Memory B cell (primary cell): ENCODE data around the gene PLEKHM2.

ENCODE experiments used
- ATAC-seq: fragments of 150-1000 bp; cut with Tn5 transposase; 2 replicates; pipeline ENCODE4 v1.10.0; 2021; ENCODE audit warnings: low read depth, mild to moderate bottlenecking, moderate library complexity
- DNase-seq, 2 donors: peaks; one replicate each; pipeline ENCODE4 v3.0.0; 2022; ENCODE audit warnings: low spot score in 2 of 2
- H3K27ac Mint-ChIP-seq: one replicate; pipeline ENCODE4 v1.8.0; 2022; ENCODE audit warnings: mild to moderate bottlenecking, moderate library complexity, mixed read lengths
- H3K27me3 Mint-ChIP-seq: one replicate; pipeline ENCODE4 v1.8.0; 2022; ENCODE audit warnings: mixed read lengths
- H3K36me3 Mint-ChIP-seq: one replicate; pipeline ENCODE4 v1.8.0; 2022; ENCODE audit warnings: mild to moderate bottlenecking, mixed read lengths
- H3K4me1 Mint-ChIP-seq: one replicate; pipeline ENCODE4 v1.8.0; 2022; ENCODE audit warnings: mixed read lengths
- H3K4me3 Mint-ChIP-seq: one replicate; pipeline ENCODE4 v1.8.0; 2022; ENCODE audit warnings: mild to moderate bottlenecking, moderate library complexity, mixed read lengths
- H3K9me3 Mint-ChIP-seq: one replicate; pipeline ENCODE4 v1.8.0; 2022; ENCODE audit warnings: mixed read lengths

PLEKHM2 gene

DNA sequence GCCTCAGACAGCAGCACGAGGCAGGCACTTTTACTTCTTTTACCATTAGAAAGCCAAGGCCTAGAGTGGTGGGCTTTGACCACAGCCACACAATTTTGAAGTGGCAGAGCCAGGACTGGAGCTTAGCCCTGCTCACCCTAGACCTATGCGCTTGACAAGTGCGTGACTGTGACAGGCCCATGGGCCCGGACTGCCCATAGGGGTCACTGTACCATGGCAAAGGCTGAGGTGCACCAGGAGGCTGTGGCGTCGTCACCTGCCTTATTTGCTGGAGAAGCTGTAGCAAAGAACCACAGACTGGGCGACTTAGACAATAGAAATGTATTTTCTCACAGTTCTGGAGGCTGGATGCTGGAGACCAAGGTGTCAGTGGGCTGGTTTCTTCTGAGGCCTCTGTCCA lies 55.6 kb downstream of the PLEKHM2 start:
- no peaks in the 10 kb centered on the region for H3K9me3 Mint-ChIP-seq
- no peak for DNase-seq
- ATAC-seq = no peak
- peaks cover 5% of the 10 kb centered on the region for H3K4me1 Mint-ChIP-seq
- no peak overlapping the region for H3K4me3 Mint-ChIP-seq
- H3K27ac Mint-ChIP-seq = no peak overlapping the region
- H3K36me3 Mint-ChIP-seq = no peaks in the 10 kb centered on the region
- H3K27me3 Mint-ChIP-seq = peaks cover 5% of the 10 kb centered on the region

DNA sequence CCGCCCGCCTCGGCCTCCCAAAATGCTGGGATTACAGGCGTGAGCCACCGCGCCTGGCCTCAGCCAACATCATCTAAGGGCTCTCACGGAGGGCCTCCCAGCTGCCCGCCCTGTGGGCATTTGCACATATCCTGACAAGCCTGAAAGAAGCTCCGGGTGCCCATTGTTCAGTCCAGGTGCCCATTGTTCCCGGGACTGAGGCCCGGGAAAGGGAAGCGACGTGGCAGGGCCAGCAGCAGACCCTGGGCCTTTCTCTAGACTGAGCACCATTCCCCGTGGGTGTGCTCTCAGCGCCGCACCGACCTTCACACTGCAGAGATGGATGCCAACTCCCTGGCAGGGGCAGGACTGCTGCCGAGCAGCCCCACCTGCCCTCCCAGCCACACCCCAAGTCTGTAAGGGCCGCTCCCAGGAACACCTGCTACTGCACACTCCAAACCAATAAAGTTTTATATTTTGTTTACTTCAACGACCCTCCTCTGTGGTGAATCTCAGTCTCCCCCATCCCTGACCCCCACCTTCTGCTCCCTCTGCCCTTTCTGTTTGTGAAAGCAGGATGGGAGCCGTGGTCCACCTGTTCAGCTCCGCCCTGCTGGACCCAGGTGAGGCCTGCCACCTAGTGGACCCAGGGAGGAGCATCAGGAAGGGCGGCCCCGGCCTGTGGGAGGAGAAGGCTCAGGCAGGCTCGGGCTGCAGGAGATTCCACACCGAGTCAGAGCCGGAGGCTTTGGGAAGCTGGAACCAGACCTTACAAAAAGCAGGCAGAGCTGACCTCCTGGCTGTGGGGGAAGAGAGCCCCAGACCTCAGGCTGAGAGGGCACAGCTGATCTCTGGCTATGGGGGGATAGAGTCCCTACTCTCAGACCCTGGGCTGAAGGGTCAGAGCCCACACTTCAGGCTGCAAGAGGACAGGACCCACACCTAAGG lies 57.1 kb downstream of the PLEKHM2 start:
- H3K9me3 Mint-ChIP-seq = no peaks in the 10 kb centered on the region

DNA sequence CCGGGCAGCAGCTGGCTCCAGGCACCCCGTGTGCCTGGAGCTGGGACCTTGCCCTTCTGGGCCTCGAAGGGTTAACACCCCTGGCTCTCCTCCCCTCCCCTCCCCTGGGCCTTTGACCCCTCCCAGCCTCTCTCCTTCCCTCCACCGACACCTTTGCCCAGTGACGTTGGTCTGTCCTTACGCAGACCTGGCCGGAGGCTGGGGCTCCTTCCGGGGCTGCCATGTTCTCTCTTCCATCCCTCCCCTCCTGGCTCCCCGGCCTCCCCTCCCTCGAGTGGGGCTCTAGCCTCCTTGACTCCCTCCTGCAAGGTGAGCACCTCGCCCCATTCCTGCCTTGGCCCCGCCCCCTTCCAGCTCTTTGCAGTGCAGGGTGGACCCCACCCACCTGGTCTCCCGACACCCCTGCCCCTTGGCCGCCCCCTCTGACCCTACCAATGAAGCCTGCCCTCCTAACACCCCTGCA lies 58.2 kb downstream of the PLEKHM2 start, which contains the start of gene TMEM82:
Gene TMEM82, plus strand, starts transcription at position 161 of the 463 bp plus-strand sequence. Its CDS starts 61 bp downstream, at position 222.
- Mint-ChIP-seq H3K27ac (no peak within 1 kb of the TSS), H3K9me3 (no peaks in the 10 kb centered on the region), H3K4me3 (no peak within 1 kb of the TSS), H3K4me1 (peaks cover 5% of the 10 kb centered on the region), H3K27me3 (peaks cover 10% of the 10 kb centered on the region), H3K36me3 (no peaks in the 10 kb centered on the region)
- ATAC-seq (no peak), DNase-seq (no peak)

More for the DNA sequence above, 57.1 kb downstream of the PLEKHM2 start:
- DNase-seq (peak; percentile 62 to 75), ATAC-seq (peak; percentile 93)
- Mint-ChIP-seq H3K27me3 (peaks cover 7% of the 10 kb centered on the region), H3K4me3 (no peak overlapping the region), H3K27ac (peak overlapping the region; percentile 55), H3K4me1 (peaks cover 5% of the 10 kb centered on the region), H3K36me3 (no peaks in the 10 kb centered on the region)

DNA sequence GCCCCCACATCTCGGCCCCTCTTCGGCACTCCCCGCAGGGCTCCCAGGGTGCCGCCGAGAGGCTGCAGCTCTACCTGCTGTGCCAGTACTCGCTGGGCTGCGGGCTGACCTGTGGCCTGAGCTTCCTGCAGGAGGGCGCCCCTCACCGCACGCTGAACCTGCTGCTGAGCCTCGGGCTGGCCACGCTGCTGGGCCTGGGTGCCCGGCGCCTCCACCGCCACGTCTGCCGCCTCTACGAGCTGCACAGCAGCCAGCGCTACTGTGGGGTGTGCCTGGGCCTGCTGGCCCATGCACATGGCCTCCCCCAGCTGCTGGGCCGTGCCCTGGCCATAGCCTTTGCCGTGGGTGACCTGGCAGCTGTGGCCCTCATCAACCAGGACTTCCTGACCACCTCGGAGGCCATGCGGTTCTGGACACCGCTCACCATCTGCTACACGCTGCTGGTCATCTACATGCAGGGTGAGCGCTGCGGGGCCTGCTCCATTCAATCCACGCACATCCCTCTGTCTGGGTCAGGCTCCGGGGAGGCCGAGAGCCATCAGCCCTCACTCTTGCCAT lies 60.1 kb downstream of the PLEKHM2 start:
- no peak overlapping the region for H3K27ac Mint-ChIP-seq
- ATAC-seq (no peak), DNase-seq (no peak)
- no peak overlapping the region for H3K4me3 Mint-ChIP-seq
- H3K4me1 Mint-ChIP-seq = peaks cover 5% of the 10 kb centered on the region
- peaks cover 12% of the 10 kb centered on the region for H3K27me3 Mint-ChIP-seq
- no peaks in the 10 kb centered on the region for H3K36me3 Mint-ChIP-seq
- H3K9me3 Mint-ChIP-seq = no peaks in the 10 kb centered on the region

DNA sequence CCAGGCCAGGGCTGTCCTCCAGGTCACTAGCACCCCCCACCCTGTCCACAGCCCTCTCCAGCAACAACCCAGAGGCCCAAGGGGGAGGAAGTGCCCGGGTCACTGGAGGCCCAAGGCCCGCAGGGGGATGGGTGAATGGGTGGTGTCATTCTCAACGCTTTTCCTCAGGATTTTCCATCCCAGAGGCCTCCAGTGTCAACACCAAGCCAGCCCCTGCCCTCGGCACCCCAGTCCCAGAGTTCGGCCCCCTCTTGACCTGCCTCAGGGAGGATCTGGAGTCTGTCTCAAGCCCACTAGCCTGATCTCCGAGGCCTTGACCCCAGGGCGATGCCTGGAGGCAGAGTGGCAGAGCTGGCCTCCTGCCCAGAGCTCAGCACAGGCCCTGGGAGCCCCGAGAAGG lies 63.3 kb downstream of the PLEKHM2 start:
- no peak for ATAC-seq
- H3K9me3 Mint-ChIP-seq = no peaks in the 10 kb centered on the region
- no peaks in the 10 kb centered on the region for H3K4me1 Mint-ChIP-seq
- no peak overlapping the region for H3K4me3 Mint-ChIP-seq
- no peak overlapping the region for H3K27ac Mint-ChIP-seq
- H3K36me3 Mint-ChIP-seq = no peaks in the 10 kb centered on the region
- peaks cover 14% of the 10 kb centered on the region for H3K27me3 Mint-ChIP-seq
- DNase-seq = no peak

DNA sequence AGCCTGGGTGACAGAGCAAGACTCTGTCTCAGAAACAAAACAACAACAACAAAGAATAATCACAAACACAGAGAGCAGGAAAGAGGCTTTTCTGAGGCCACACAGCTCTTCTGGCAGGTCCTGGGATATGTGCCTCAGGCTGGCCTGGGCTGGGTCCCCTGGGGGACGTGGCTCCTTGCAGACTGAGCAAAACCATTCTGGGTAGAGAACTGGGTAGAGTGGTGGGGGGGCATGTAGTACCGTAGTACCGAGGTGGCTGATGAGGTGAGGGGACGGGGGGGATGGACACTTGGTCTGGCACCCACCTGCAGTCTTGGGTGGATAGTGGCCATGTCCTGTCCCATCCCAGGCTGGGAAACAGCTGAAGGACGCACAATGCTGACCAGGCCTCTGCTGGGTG lies 64.1 kb downstream of the PLEKHM2 start:
- H3K4me1 Mint-ChIP-seq = no peaks in the 10 kb centered on the region
- no peak overlapping the region for H3K4me3 Mint-ChIP-seq
- no peak for ATAC-seq

DNA sequence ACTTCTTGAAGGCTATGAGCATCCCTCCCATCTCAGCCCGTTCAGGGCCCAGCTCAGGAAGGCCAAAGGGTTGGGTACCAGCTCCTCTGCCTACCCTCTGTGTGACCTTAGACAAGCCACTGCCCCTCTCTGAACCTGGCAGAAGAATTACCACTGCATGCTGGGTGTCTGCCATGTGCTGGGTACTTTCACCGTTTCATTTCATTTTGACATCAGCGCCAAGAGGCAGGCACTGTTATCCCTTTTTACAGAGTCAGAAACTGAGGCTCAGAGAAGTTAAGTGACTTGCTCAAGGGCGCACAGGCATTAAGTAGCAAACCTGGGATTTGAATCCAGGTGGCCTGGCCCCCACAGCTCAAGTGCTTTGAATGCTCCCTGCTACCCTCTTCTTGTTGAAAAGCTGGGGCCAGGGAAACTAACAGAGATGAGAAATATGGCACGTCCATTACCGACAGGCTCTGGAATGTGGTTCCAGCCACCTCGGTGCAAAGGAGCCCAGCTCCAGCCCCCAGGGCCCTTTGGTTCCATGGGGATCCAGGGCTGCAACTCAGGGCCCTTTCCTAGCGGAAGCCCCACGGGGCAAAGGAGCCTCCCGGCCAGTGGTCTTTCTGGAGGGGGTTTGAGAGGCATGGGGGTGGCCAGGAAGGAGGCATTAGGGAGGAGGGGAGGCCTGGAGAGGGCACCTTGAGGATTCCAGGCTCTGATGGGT lies 64.7 kb downstream of the PLEKHM2 start:
- DNase-seq (no peak), ATAC-seq (no peak)
- Mint-ChIP-seq H3K27ac (no peak overlapping the region), H3K27me3 (peaks cover 18% of the 10 kb centered on the region), H3K4me3 (no peak overlapping the region), H3K4me1 (no peaks in the 10 kb centered on the region), H3K9me3 (no peaks in the 10 kb centered on the region), H3K36me3 (peaks cover 2% of the 10 kb centered on the region)

More for the DNA sequence above, 64.1 kb downstream of the PLEKHM2 start:
- Mint-ChIP-seq H3K27me3 (peaks cover 14% of the 10 kb centered on the region), H3K36me3 (no peaks in the 10 kb centered on the region), H3K9me3 (no peaks in the 10 kb centered on the region), H3K27ac (no peak overlapping the region)
- no peak for DNase-seq

DNA sequence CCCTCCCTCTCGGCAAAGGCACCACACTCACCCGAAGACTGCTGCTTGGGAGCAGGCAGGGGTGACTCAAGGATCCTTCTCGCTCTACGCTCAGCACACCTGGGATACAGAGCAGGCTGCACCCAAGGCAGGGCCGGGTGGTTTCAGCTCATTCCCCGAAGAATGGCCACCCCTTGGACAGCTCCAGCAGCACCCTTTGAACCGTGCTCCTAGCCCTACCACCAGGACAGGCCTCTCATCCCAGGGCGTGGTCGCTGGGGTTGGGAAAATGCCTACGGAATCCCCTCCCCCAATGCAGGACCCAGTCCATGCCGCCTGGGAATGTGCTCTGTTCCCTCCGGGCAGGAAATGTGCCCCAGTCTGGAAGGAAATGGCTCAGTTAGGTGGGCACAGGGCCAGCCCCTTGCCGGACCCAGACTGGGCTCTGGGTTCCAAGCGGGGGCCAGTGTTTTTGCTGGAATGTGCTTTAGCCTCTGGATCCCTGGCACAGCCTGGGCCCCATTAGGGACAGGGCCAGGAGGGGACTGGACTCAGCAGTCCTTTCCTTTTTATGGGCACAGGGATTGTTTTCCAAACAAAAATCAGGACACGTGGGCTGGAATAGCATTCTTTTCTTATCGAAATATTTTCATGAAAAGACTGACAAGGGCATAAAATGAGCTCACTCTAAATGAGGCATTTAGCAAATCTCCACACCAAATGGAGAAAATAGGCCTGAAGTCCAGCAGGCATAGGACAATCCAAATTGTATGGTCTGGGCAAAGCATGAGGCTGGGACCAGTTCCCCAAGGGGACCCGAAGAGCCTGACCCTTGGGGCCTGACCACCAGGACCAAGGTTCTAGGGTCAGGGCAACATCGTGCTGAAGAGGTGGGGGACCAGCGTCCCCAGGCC lies 65.5 kb downstream of the PLEKHM2 start:
- Mint-ChIP-seq H3K27ac (no peak overlapping the region), H3K4me3 (no peak overlapping the region), H3K27me3 (peaks cover 17% of the 10 kb centered on the region), H3K36me3 (peaks cover 2% of the 10 kb centered on the region), H3K9me3 (no peaks in the 10 kb centered on the region), H3K4me1 (no peaks in the 10 kb centered on the region)
- DNase-seq (no peak), ATAC-seq (no peak)

DNA sequence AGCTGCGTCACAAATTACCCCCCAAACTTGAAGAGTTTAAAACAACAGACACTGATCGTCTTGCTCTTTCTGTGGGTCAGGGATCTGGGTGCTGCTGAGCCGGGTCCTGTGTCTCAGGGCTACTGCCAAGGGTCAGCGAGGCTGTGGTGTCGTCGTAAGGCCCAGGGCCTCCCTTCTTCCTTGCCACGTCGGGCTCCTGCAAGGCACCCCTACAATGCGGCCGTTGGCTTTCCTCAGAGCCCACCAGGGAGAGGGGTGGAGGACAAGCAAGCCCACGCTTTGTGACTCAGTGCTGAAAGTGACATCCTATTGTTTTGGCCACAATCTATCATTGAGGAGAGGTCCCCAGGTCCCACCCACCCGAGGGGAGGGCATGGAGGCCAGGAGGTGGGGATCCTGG lies 66.8 kb downstream of the PLEKHM2 start:
- peaks cover 16% of the 10 kb centered on the region for H3K27me3 Mint-ChIP-seq
- no peaks in the 10 kb centered on the region for H3K4me1 Mint-ChIP-seq
- no peak overlapping the region for H3K27ac Mint-ChIP-seq
- peaks cover 2% of the 10 kb centered on the region for H3K36me3 Mint-ChIP-seq
- H3K4me3 Mint-ChIP-seq = no peak overlapping the region
- no peak for ATAC-seq
- H3K9me3 Mint-ChIP-seq = no peaks in the 10 kb centered on the region
- DNase-seq = no peak

DNA sequence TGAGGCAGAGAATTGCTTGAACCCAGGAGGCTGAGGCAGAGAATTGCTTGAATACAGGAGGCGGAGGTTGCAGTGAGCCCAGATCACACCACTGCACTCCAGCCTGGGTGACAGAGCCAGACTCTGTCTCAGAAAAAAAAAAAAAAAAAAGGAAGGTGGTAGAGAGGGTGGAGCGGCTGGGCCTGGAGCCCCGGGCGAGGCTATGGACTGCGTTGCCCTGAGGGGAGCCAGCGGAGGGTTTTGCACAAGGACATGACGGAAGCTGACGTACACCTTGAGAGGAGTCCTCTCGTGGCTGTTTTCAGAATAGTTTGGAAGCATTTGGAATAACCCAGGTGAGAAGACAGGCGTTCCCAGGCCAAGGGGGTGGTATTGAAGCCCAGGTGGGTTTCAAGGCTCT lies 67.6 kb downstream of the PLEKHM2 start:
- H3K4me3 Mint-ChIP-seq = no peak overlapping the region
- no peaks in the 10 kb centered on the region for H3K9me3 Mint-ChIP-seq
- peaks cover 6% of the 10 kb centered on the region for H3K4me1 Mint-ChIP-seq
- H3K27ac Mint-ChIP-seq = no peak overlapping the region
- H3K36me3 Mint-ChIP-seq = peaks cover 2% of the 10 kb centered on the region
- ATAC-seq (no peak), DNase-seq (no peak)
- peaks cover 17% of the 10 kb centered on the region for H3K27me3 Mint-ChIP-seq

DNA sequence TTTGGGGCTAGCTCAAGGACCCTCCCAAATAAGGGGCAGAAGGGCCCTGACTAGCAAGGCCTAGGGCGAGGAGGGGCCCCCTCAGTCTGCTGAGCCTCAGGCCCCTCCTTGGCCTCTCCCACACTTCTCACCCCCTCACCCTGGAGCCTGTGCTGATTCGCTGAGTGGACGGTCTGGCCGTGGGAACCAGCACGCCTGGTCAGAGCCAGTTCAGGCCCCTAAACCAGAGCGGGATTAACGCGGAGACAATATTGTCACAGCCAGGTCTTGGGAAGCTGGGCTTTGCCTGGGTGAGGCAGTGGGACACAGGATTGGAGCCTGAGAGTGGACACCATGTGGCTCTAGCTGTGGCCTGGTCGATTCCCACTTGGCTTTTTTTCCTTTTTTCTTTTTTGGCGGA lies 69.7 kb downstream of the PLEKHM2 start:
- Mint-ChIP-seq H3K4me3 (no peak overlapping the region), H3K27ac (no peak overlapping the region), H3K36me3 (peaks cover 2% of the 10 kb centered on the region), H3K9me3 (no peaks in the 10 kb centered on the region), H3K4me1 (peaks cover 11% of the 10 kb centered on the region), H3K27me3 (peaks cover 22% of the 10 kb centered on the region)
- ATAC-seq (no peak), DNase-seq (no peak)

DNA sequence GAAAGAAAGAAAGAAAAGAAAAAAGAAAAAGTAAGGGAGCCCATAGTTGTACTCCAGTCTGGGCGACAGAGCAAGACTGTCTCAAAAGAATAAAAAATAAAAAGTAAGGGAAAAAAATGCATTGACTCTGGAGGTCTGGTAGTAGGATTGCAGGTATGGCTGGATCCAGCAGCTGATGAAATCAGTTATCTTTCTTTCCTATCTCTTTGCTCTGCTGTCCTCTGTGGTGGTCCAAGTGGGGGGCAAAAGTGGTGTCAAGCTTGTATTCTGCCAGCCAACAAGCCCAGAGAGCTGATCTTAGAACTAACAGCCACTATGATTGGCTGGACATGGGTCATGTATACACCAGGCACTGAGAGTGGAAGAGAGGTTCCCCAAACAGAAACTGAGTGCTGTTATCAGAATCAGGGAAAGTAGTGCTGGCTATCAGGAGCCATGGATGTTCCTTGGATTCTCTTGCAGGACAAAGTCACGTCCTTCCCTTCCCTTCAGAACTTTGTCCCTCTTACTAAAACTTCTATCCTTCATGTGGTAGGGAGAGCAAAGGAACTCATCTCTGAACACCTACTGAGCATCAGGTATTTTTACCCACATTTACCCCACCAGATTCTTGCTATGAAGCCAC lies 71.0 kb downstream of the PLEKHM2 start:
- H3K4me1 Mint-ChIP-seq = peaks cover 11% of the 10 kb centered on the region
- no peak for ATAC-seq
- H3K27me3 Mint-ChIP-seq = peaks cover 22% of the 10 kb centered on the region
- H3K9me3 Mint-ChIP-seq = no peaks in the 10 kb centered on the region
- H3K4me3 Mint-ChIP-seq = no peak overlapping the region
- no peak for DNase-seq
- H3K27ac Mint-ChIP-seq = no peak overlapping the region
- H3K36me3 Mint-ChIP-seq = peaks cover 2% of the 10 kb centered on the region

DNA sequence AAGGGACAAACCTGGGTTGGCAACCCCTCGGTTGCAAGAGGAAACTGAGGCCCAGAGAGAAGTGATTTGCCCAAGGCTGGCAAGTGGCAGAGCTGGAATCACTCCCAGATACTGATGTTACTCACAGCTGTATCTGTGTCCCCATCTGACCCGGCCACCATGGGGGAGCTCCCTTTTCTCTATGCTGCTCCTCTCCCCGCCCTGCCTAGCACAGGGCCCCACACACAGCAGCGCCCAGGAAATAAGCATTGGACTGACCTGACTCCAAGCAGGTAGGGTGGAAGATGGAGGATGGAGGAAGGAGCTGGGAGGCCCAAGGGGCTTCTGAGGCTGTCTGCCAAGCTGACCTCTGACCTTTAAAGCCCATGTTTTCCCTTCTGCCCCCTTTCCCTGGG lies 71.5 kb downstream of the PLEKHM2 start:
- no peak for ATAC-seq
- H3K27ac Mint-ChIP-seq = no peak overlapping the region
- peaks cover 13% of the 10 kb centered on the region for H3K4me1 Mint-ChIP-seq
- H3K4me3 Mint-ChIP-seq = no peak overlapping the region
- DNase-seq = no peak
- peaks cover 2% of the 10 kb centered on the region for H3K36me3 Mint-ChIP-seq
- no peaks in the 10 kb centered on the region for H3K9me3 Mint-ChIP-seq
- H3K27me3 Mint-ChIP-seq = peaks cover 22% of the 10 kb centered on the region
